WTC11 (cell line): ENCODE measurements around the gene CHID1. TPM values are rescaled to one million over a fixed set of nuclear protein-coding genes. Genes with fewer than 3 reads are reported as not detected.

Experiments
- ATAC-seq: fragments of 200-7000 bp; cut with Tn5 transposase; 2 replicates; pipeline ENCODE4 v1.10.0; 2021; ENCODE audit warnings: mild to moderate bottlenecking, moderate library complexity
- CTCF ChIA-PET: fragments of 300-600 bp; sonication (Branson Sonifier 250); formaldehyde crosslinking; loops from one replicate; lab custom pipeline; 2021; ENCODE audit warnings: antibody characterized with exemption; lab: Charles Lee
- POLR2A ChIA-PET: fragments of 350-600 bp; sonication (Branson Sonifier 250); formaldehyde crosslinking; loops from one replicate; lab custom pipeline; 2021; ENCODE audit warnings: antibody characterized with exemption; lab: Charles Lee
- DNase-seq: peaks from one replicate; pipeline ENCODE4 v3.0.0; 2021; ENCODE audit warnings: low spot score
- H3K27ac Mint-ChIP-seq: 2 replicates; pipeline ENCODE4 v1.8.0; 2021; ENCODE audit warnings: mixed read lengths
- H3K27me3 Mint-ChIP-seq: 2 replicates; pipeline ENCODE4 v1.8.0; 2021; ENCODE audit warnings: low read depth, mild to moderate bottlenecking, moderate library complexity, mixed read lengths
- H3K36me3 Mint-ChIP-seq: 2 replicates; pipeline ENCODE4 v1.8.0; 2021; ENCODE audit warnings: mixed read lengths
- H3K4me1 Mint-ChIP-seq: 2 replicates; pipeline ENCODE4 v1.8.0; 2022; ENCODE audit warnings: mixed read lengths
- H3K4me3 Mint-ChIP-seq: 2 replicates; pipeline ENCODE4 v1.8.0; 2021; ENCODE audit warnings: mild to moderate bottlenecking, moderate library complexity, mixed read lengths
- H3K9me3 Mint-ChIP-seq: 2 replicates; pipeline ENCODE4 v1.8.0; 2021; ENCODE audit warnings: mixed read lengths
- FOXJ3 ChIP-seq: sonication (generic); formaldehyde crosslinking; IDR thresholded peaks from 2 replicates; pipeline ENCODE4 v1.9.0; 2021; ENCODE audit warnings: missing genetic modification reagents, mild to moderate bottlenecking, borderline replicate concordance
- NFYB ChIP-seq: sonication (generic); formaldehyde crosslinking; conservative IDR thresholded peaks from 2 replicates; pipeline ENCODE4 v1.8.0; 2022; ENCODE audit warnings: low read depth, missing genetic modification reagents
- SMAD3 ChIP-seq: sonication (generic); formaldehyde crosslinking; IDR thresholded peaks from 2 replicates; pipeline ENCODE4 v1.8.0; 2022; ENCODE audit warnings: missing genetic modification reagents, mild to moderate bottlenecking, borderline replicate concordance
- SMAD4 ChIP-seq: sonication (generic); formaldehyde crosslinking; IDR thresholded peaks from 2 replicates; pipeline ENCODE4 v1.8.0; 2022; ENCODE audit warnings: mild to moderate bottlenecking, missing genetic modification reagents
- ZMAT4 ChIP-seq: fragments of 250-450 bp; sonication (Bioruptor Pico); IDR thresholded peaks from 2 replicates; pipeline ENCODE4 v1.9.0; 2021; ENCODE audit warnings: mild to moderate bottlenecking
- ZNF263 ChIP-seq: sonication (generic); formaldehyde crosslinking; IDR thresholded peaks from 2 replicates; pipeline ENCODE4 v1.8.1; 2022; ENCODE audit warnings: low read depth, mild to moderate bottlenecking, moderate library complexity, missing genetic modification reagents
- ZNF281 ChIP-seq: sonication (generic); formaldehyde crosslinking; IDR thresholded peaks from 2 replicates; pipeline ENCODE4 v1.8.0; 2023; ENCODE audit warnings: mild to moderate bottlenecking, missing genetic modification reagents
- ZNF671 ChIP-seq: fragments of 250-450 bp; sonication (Bioruptor Pico); IDR thresholded peaks from 2 replicates; pipeline ENCODE4 v1.8.0; 2021; ENCODE audit warnings: mild to moderate bottlenecking
- ZSCAN18 ChIP-seq: fragments of 250-450 bp; sonication (Bioruptor Pico); IDR thresholded peaks from 2 replicates; pipeline ENCODE4 v2.1.2; 2022; ENCODE audit warnings: mild to moderate bottlenecking, moderate library complexity
- total RNA-seq: library from RNA; stranded (reverse); gene quantifications from 3 replicates; pipeline ENCODE4 v1.2.3, GENCODE V29; 2021
- TF ChIP-seq, protein P1 (sequence below): sonication (generic); formaldehyde crosslinking; IDR thresholded peaks from 2 replicates; pipeline ENCODE4 v1.8.1; 2022; ENCODE audit warnings: low read depth, mild to moderate bottlenecking, moderate library complexity, missing genetic modification reagents, borderline replicate concordance
- TF ChIP-seq, protein P2 (sequence below): sonication (generic); formaldehyde crosslinking; IDR thresholded peaks from 2 replicates; pipeline ENCODE4 v1.8.0; 2023; ENCODE audit warnings: missing genetic modification reagents, mild to moderate bottlenecking, borderline replicate concordance
- TF ChIP-seq, protein P3 (sequence below): sonication (generic); formaldehyde crosslinking; IDR thresholded peaks from 2 replicates; pipeline ENCODE4 v1.8.1; 2022; ENCODE audit warnings: mild to moderate bottlenecking, moderate library complexity, missing genetic modification reagents
- TF ChIP-seq, protein P4 (sequence below): fragments of 250-450 bp; sonication (Bioruptor Pico); IDR thresholded peaks from 2 replicates; pipeline ENCODE4 v1.8.0; 2021; ENCODE audit warnings: mild to moderate bottlenecking
- TF ChIP-seq, protein P5 (sequence below): sonication (generic); formaldehyde crosslinking; IDR thresholded peaks from 2 replicates; pipeline ENCODE4 v1.8.0; 2022; ENCODE audit warnings: mild to moderate bottlenecking, missing genetic modification reagents

The CHID1 gene
- total RNA-seq, 1 experiment from 2014 or later, result 92.8 TPM

DNA sequence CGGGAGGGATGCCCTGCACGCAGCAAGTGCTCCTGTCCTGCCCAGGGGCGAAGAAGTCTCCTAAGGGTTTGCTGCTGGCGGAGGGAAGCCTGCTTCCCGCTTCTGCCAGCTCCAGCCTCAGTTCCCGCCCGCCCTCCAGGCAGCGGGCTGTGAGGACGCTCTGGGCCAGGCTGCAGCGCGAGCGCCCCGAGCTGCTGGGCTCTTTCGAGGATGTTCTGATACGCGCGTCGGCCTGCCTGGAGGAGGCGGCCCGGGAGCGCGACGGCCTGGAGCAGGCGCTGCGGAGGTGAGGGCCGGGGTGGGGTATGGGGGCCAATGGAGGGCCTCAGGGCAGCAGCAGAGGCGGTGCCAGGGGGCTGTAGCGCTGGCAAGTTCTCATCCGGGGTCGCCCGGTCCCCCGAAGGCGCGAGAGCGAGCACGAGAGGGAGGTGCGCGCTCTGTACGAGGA is 80.7 kb downstream of the CHID1 start (continued):
- TF ChIP-seq, protein P1, sequence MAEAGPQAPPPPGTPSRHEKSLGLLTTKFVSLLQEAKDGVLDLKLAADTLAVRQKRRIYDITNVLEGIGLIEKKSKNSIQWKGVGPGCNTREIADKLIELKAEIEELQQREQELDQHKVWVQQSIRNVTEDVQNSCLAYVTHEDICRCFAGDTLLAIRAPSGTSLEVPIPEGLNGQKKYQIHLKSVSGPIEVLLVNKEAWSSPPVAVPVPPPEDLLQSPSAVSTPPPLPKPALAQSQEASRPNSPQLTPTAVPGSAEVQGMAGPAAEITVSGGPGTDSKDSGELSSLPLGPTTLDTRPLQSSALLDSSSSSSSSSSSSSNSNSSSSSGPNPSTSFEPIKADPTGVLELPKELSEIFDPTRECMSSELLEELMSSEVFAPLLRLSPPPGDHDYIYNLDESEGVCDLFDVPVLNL (CRISPR knock-in tag), result no peak
- no peak for TF ChIP-seq NFYB (CRISPR knock-in tag)
- no peak for TF ChIP-seq SMAD4
- TF ChIP-seq SMAD3, result peak; percentile 7; the same call in 1 of the 2 replicates
- TF ChIP-seq, protein P2, sequence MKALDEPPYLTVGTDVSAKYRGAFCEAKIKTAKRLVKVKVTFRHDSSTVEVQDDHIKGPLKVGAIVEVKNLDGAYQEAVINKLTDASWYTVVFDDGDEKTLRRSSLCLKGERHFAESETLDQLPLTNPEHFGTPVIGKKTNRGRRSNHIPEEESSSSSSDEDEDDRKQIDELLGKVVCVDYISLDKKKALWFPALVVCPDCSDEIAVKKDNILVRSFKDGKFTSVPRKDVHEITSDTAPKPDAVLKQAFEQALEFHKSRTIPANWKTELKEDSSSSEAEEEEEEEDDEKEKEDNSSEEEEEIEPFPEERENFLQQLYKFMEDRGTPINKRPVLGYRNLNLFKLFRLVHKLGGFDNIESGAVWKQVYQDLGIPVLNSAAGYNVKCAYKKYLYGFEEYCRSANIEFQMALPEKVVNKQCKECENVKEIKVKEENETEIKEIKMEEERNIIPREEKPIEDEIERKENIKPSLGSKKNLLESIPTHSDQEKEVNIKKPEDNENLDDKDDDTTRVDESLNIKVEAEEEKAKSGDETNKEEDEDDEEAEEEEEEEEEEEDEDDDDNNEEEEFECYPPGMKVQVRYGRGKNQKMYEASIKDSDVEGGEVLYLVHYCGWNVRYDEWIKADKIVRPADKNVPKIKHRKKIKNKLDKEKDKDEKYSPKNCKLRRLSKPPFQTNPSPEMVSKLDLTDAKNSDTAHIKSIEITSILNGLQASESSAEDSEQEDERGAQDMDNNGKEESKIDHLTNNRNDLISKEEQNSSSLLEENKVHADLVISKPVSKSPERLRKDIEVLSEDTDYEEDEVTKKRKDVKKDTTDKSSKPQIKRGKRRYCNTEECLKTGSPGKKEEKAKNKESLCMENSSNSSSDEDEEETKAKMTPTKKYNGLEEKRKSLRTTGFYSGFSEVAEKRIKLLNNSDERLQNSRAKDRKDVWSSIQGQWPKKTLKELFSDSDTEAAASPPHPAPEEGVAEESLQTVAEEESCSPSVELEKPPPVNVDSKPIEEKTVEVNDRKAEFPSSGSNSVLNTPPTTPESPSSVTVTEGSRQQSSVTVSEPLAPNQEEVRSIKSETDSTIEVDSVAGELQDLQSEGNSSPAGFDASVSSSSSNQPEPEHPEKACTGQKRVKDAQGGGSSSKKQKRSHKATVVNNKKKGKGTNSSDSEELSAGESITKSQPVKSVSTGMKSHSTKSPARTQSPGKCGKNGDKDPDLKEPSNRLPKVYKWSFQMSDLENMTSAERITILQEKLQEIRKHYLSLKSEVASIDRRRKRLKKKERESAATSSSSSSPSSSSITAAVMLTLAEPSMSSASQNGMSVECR (CRISPR knock-in tag), result peak; percentile 56; the same call in 1 of the 2 replicates
- TF ChIP-seq ZSCAN18 (CRISPR knock-in tag), result no peak

DNA sequence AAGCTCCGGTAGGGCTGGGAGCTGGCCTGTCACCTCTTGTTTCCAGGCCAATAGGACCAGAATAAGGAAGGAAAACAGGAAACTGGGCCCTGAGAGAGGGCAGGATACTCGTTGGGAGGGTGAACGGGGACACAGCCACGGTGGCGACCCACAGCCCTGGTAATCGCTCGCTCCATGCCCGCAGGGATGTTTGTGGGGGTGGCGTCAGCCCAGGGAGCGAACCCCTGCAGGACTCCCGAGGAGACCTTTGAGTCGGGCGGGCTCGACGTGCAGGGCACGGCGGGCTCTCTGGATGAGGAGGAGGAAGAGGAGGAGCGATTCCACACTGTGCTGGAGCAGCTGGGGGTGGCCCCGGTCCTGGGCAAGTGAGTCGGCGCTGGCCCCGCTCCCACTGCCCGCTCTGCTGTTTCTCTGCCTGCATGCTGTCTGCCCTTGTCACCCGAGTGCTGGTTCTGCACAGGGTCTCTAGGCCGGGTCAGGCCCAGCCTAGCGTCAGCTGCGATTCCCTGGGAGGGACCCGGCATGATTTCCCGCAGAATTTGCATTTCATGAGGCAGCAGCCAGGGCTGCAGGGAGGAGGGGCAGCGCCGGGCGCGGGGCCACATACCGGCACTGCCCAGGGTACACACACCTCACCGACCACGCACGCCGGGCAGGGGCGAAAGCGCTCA is 81.3 kb downstream of the CHID1 start:
- H3K4me1 Mint-ChIP-seq, result peaks cover 48% of the 10 kb centered on the region
- ChIA-PET CTCF (interaction anchor here (0.5 to 7.7 kb wide), 8 partner anchors 9 to 698 kb away, joined by 3 to 82 read pairs (median 12); partner anchors contain the start of genes PNPLA2, POLR2L and TSPAN4), POLR2A (interaction anchor here (0.6 to 4.7 kb wide), 7 partner anchors 10 to 214 kb away, joined by 3 to 38 read pairs (median 5); partner anchors contain the start of genes IRF7, PNPLA2, RPLP2 and TSPAN4)
- peaks cover 33% of the 10 kb centered on the region for H3K27me3 Mint-ChIP-seq
- H3K36me3 Mint-ChIP-seq, result no peaks in the 10 kb centered on the region
- no peak overlapping the region for H3K27ac Mint-ChIP-seq
- DNase-seq (peak; percentile 60), ATAC-seq (peak; percentile 0; the same call in 1 of the 2 replicates)
- H3K9me3 Mint-ChIP-seq, result no peaks in the 10 kb centered on the region
- H3K4me3 Mint-ChIP-seq, result peak overlapping the region; percentile 76
- TF ChIP-seq SMAD3, result 0 out of 2 replicates have a peak, but pooled peaks have one; percentile 7
- TF ChIP-seq FOXJ3 (CRISPR knock-in tag), result no peak
- TF ChIP-seq, protein P2 (CRISPR knock-in tag), result no peak
- no peak for TF ChIP-seq ZNF671
- TF ChIP-seq, protein P3, sequence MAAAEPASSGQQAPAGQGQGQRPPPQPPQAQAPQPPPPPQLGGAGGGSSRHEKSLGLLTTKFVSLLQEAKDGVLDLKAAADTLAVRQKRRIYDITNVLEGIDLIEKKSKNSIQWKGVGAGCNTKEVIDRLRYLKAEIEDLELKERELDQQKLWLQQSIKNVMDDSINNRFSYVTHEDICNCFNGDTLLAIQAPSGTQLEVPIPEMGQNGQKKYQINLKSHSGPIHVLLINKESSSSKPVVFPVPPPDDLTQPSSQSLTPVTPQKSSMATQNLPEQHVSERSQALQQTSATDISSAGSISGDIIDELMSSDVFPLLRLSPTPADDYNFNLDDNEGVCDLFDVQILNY (CRISPR knock-in tag), result no peak
- TF ChIP-seq, protein P4, sequence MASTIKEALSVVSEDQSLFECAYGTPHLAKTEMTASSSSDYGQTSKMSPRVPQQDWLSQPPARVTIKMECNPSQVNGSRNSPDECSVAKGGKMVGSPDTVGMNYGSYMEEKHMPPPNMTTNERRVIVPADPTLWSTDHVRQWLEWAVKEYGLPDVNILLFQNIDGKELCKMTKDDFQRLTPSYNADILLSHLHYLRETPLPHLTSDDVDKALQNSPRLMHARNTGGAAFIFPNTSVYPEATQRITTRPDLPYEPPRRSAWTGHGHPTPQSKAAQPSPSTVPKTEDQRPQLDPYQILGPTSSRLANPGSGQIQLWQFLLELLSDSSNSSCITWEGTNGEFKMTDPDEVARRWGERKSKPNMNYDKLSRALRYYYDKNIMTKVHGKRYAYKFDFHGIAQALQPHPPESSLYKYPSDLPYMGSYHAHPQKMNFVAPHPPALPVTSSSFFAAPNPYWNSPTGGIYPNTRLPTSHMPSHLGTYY (CRISPR knock-in tag), result no peak
- TF ChIP-seq ZNF281 (CRISPR knock-in tag), result no peak
- TF ChIP-seq, protein P5, sequence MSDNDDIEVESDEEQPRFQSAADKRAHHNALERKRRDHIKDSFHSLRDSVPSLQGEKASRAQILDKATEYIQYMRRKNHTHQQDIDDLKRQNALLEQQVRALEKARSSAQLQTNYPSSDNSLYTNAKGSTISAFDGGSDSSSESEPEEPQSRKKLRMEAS (CRISPR knock-in tag), result 0 out of 2 replicates have a peak, but pooled peaks have one; percentile 76
- TF ChIP-seq ZNF263 (CRISPR knock-in tag), result no peak; the same call in 1 of the 2 replicates
- TF ChIP-seq ZMAT4 (CRISPR knock-in tag), result no peak
